ENCODE measurements around the gene NUDT14.

DNA sequence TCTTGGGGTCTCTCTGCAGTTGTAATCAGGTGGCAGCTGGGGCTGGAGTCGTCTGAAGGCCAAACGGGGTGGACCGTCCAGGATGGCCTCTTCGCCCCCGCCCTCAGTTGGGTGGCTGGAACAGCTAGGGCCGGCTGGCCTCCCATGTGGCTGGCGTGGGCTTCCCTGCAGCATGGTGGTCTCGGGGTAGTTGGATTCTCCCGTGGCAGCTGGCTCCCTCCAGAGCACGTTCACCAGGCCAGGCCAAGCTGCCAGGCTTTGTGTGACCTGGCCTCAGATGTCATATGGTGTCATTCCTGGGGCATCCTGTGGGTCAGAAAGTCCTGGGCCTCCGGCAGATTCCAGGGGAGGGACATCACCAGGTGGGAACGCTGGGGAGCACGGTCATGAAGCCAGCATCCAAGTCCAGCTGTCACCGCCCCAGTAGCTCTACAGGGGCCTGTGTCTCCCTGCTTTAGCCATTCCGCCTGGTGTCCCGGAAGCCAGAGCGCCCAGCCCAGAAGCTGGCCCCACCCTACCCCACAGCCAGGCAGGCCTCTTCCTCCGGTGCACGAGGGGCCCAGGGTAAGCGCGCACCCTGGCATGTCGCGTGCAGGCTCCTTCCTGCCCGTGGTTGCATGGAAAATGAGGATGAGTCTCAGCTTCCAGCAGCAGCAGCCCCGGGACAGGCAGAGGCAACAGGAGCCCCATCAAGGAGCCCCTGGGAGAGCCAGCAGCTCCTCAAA is 1.3 kb upstream of the NUDT14 start:
- TF ChIP-seq YY1 (IDR thresholded peaks at IDR 0.05; ENCODE audit: insufficient read depth, insufficient read length): no peak
- no peak for TF ChIP-seq SUZ12 (IDR thresholded peaks at IDR 0.05; ENCODE audit: extremely low read depth, insufficient read depth, insufficient read length)
